Loucy (cell line): ENCODE results near the gene SLC48A1.

Experiments
- EZH2phosphoT487 ChIP-seq: fragments of 200-600 bp; IDR thresholded peaks from 2 replicates; pipeline ENCODE4 v1.6.1; 2018; ENCODE audit warnings: antibody characterized with exemption, mild to moderate bottlenecking, moderate library complexity, borderline replicate concordance
- TF ChIP-seq, protein P1 (sequence below): fragments of 200-600 bp; sonication (generic); conservative IDR thresholded peaks from 2 replicates; pipeline ENCODE4 v1.5.1; 2014; ENCODE audit warnings: mild to moderate bottlenecking, antibody characterized with exemption, low read length

DNA sequence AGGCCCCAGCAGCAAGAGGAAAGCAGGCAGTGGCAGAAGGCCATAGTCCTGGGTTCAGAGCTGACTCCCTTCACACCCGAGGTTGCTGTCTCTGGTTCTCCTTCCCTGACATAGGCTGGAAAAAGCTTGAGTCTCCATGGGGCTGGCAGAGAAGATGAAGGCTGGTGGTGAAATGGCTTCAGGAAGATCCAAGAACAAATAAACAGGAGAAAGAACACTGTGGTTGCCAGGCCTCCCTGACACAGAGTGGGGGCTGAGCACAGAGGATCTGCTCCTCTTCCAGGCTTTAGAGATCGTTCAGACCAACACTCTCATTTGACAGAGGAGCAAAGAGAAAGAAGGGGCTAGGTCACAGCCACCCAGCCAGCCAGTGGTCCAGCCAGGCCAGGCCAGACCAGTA lies 32.4 kb downstream of the SLC48A1 start:
- TF ChIP-seq, protein P1, sequence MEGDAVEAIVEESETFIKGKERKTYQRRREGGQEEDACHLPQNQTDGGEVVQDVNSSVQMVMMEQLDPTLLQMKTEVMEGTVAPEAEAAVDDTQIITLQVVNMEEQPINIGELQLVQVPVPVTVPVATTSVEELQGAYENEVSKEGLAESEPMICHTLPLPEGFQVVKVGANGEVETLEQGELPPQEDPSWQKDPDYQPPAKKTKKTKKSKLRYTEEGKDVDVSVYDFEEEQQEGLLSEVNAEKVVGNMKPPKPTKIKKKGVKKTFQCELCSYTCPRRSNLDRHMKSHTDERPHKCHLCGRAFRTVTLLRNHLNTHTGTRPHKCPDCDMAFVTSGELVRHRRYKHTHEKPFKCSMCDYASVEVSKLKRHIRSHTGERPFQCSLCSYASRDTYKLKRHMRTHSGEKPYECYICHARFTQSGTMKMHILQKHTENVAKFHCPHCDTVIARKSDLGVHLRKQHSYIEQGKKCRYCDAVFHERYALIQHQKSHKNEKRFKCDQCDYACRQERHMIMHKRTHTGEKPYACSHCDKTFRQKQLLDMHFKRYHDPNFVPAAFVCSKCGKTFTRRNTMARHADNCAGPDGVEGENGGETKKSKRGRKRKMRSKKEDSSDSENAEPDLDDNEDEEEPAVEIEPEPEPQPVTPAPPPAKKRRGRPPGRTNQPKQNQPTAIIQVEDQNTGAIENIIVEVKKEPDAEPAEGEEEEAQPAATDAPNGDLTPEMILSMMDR: no peak
- TF ChIP-seq EZH2phosphoT487: no peak
